IMR-90 (cell line): ENCODE results near the gene STX18. TPM values are rescaled to one million over a fixed set of nuclear protein-coding genes. Genes with fewer than 3 reads are reported as not detected.

ENCODE experiments used
- ATAC-seq: fragments of 200-7000 bp; cut with Tn5 transposase; 2 replicates; pipeline ENCODE4 v1.9.1; 2020; ENCODE audit warnings: low read depth, mild to moderate bottlenecking, moderate library complexity
- BruUV-seq: library from RNA; stranded (reverse); fragments of 400-500 nt; replicated peaks from 2 replicates; lab custom pipeline; 2021; lab: Mats Ljungman, UMichigan
- CTCF ChIA-PET: fragments of 300-600 bp; formaldehyde crosslinking; extraction: SDS; loops from one replicate; lab custom pipeline; 2021; ENCODE audit warnings: antibody characterized with exemption; lab: Yijun Ruan, JAX
- POLR2A ChIA-PET: fragments of 300-600 bp; sonication (Branson Sonifier 250); formaldehyde crosslinking; loops from one replicate; lab custom pipeline; 2022; ENCODE audit warnings: antibody characterized with exemption; ENCODE audit not compliant: unreplicated experiment; lab: Charles Lee
- DNase-seq: peaks from one replicate; pipeline ENCODE4 v3.0.0; 2013
- H2AFZ ChIP-seq: replicated peaks from 2 replicates; pipeline ENCODE3; 2013; ENCODE audit warnings: low read length, mild to moderate bottlenecking; ENCODE audit not compliant: poor library complexity
- H2AK5ac ChIP-seq: 2 replicates; pipeline ENCODE4 v1.6.1; 2013; ENCODE audit warnings: low read depth, low read length, inconsistent platforms
- H2AK9ac ChIP-seq: replicated peaks from 2 replicates; pipeline ENCODE3; 2013; ENCODE audit warnings: mild to moderate bottlenecking, low read depth, low read length, moderate library complexity; ENCODE audit not compliant: poor library complexity
- H2BK120ac ChIP-seq: 2 replicates; pipeline ENCODE4 v1.6.1; 2013; ENCODE audit warnings: low read depth, low read length, inconsistent platforms
- H2BK15ac ChIP-seq: 3 replicates; pipeline ENCODE4 v1.6.1; 2013; ENCODE audit warnings: low read depth, low read length, inconsistent platforms
- H2BK20ac ChIP-seq: 2 replicates; pipeline ENCODE4 v1.6.1; 2013; ENCODE audit warnings: low read depth, mild to moderate bottlenecking, inconsistent platforms, low read length, moderate library complexity
- H2BK5ac ChIP-seq: 2 replicates; pipeline ENCODE4 v1.6.1; 2013; ENCODE audit warnings: mild to moderate bottlenecking, low read depth, low read length, inconsistent platforms; ENCODE audit not compliant: poor library complexity, severe bottlenecking
- H3K14ac ChIP-seq: replicated peaks from 2 replicates; pipeline ENCODE4 v1.6.1; 2013; ENCODE audit warnings: low read depth, low read length, inconsistent platforms
- H3K18ac ChIP-seq: 2 replicates; pipeline ENCODE4 v1.6.1; 2013; ENCODE audit warnings: low read depth, low read length, control low read depth
- H3K23ac ChIP-seq: 2 replicates; pipeline ENCODE4 v1.6.1; 2013; ENCODE audit warnings: low read depth, low read length, inconsistent platforms
- H3K27ac ChIP-seq: 2 replicates; pipeline ENCODE4 v1.5.1; 2013; ENCODE audit warnings: mild to moderate bottlenecking, control low read depth, low read length; ENCODE audit not compliant: insufficient read depth
- H3K27me3 ChIP-seq: 2 replicates; pipeline ENCODE4 v1.6.1; 2013; ENCODE audit warnings: low read length; ENCODE audit not compliant: control insufficient read depth, insufficient read depth
- H3K36me3 ChIP-seq: 2 replicates; pipeline ENCODE4 v1.6.1; 2013; ENCODE audit warnings: low read length, mixed read lengths; ENCODE audit not compliant: control insufficient read depth, insufficient read depth
- H3K4ac ChIP-seq: 2 replicates; pipeline ENCODE4 v1.6.1; 2013; ENCODE audit warnings: low read depth, low read length, inconsistent platforms
- H3K4me1 ChIP-seq: 2 replicates; pipeline ENCODE4 v1.6.1; 2013; ENCODE audit warnings: low read length, mixed read lengths; ENCODE audit not compliant: control insufficient read depth, insufficient read depth
- H3K4me2 ChIP-seq: 2 replicates; pipeline ENCODE4 v1.6.1; 2013; ENCODE audit warnings: low read depth, mild to moderate bottlenecking, control low read depth, low read length, moderate library complexity
- H3K4me3 ChIP-seq: 2 replicates; pipeline ENCODE4 v1.5.1; 2013; ENCODE audit warnings: low read depth, mild to moderate bottlenecking, control low read depth, low read length, moderate library complexity; ENCODE audit not compliant: insufficient read depth
- H3K56ac ChIP-seq: 2 replicates; pipeline ENCODE4 v1.6.1; 2013; ENCODE audit warnings: low read length, inconsistent platforms; ENCODE audit not compliant: insufficient read depth; ENCODE audit errors: extremely low read depth
- H3K79me1 ChIP-seq, 2 experiments: 2 replicates each; pipeline ENCODE4 v1.6.1; 2013; ENCODE audit warnings: low read length in 2 of 2, inconsistent platforms in 1 of 2, low read depth in 1 of 2
- H3K9ac ChIP-seq: 2 replicates; pipeline ENCODE4 v1.6.1; 2013; ENCODE audit warnings: low read depth, low read length, control low read depth
- H3K9me1 ChIP-seq: 2 replicates; pipeline ENCODE4 v1.6.1; 2013; ENCODE audit warnings: low read length, inconsistent platforms; ENCODE audit not compliant: insufficient read depth
- H3K9me3 ChIP-seq: 2 replicates; pipeline ENCODE4 v1.6.1; 2013; ENCODE audit warnings: low read length; ENCODE audit not compliant: control insufficient read depth, insufficient read depth
- H4K20me1 ChIP-seq: 2 replicates; pipeline ENCODE4 v1.6.1; 2013; ENCODE audit warnings: low read length, inconsistent platforms; ENCODE audit not compliant: insufficient read depth
- H4K5ac ChIP-seq: 2 replicates; pipeline ENCODE4 v1.6.1; 2013; ENCODE audit warnings: mild to moderate bottlenecking, low read depth, low read length, control low read depth
- H4K8ac ChIP-seq, 2 experiments: 2 replicates each; pipeline ENCODE4 v1.6.1; 2013; ENCODE audit warnings: low read depth in 2 of 2, low read length in 2 of 2, control low read depth in 1 of 2, inconsistent platforms in 1 of 2
- H4K91ac ChIP-seq: 2 replicates; pipeline ENCODE4 v1.6.1; 2013; ENCODE audit warnings: low read depth, low read length, inconsistent platforms; ENCODE audit not compliant: insufficient read depth
- BHLHE40 ChIP-seq: fragments of 150-350 bp; IDR thresholded peaks from 2 replicates; pipeline ENCODE4 v1.6.1; 2016; ENCODE audit warnings: mild to moderate bottlenecking, low read depth, low read length
- CEBPB ChIP-seq: IDR thresholded peaks from 2 replicates; pipeline ENCODE4 v1.6.1; 2012; ENCODE audit warnings: low read depth, low read length, improper control_type of control experiment
- CHD1 ChIP-seq: IDR thresholded peaks from 2 replicates; pipeline ENCODE4 v1.6.1; 2012; ENCODE audit warnings: low read depth, low read length, improper control_type of control experiment
- FOS ChIP-seq: fragments of 150-350 bp; IDR thresholded peaks from 2 replicates; pipeline ENCODE4 v1.6.1; 2016; ENCODE audit warnings: low read depth, low read length
- MAFK ChIP-seq: IDR thresholded peaks from 2 replicates; pipeline ENCODE4 v1.6.1; 2012; ENCODE audit warnings: low read depth, low read length, improper control_type of control experiment
- MAZ ChIP-seq: IDR thresholded peaks from 2 replicates; pipeline ENCODE4 v1.6.1; 2012; ENCODE audit warnings: low read depth, mild to moderate bottlenecking, low read length, improper control_type of control experiment, moderate library complexity, borderline replicate concordance
- MXI1 ChIP-seq: IDR thresholded peaks from 2 replicates; pipeline ENCODE4 v1.6.1; 2012; ENCODE audit warnings: low read depth, mild to moderate bottlenecking, low read length, moderate library complexity, borderline replicate concordance
- NFE2L2 ChIP-seq: fragments of 150-350 bp; IDR thresholded peaks from 2 replicates; pipeline ENCODE4 v1.6.1; 2016; ENCODE audit warnings: low read depth, mild to moderate bottlenecking, low read length
- POLR2A ChIP-seq: IDR thresholded peaks from 2 replicates; pipeline ENCODE4 v1.6.1; 2012; ENCODE audit warnings: mild to moderate bottlenecking, low read depth, low read length
- RAD21 ChIP-seq: IDR thresholded peaks from 2 replicates; pipeline ENCODE4 v1.6.1; 2012; ENCODE audit warnings: low read length, improper control_type of control experiment
- RCOR1 ChIP-seq: IDR thresholded peaks from 2 replicates; pipeline ENCODE4 v1.6.1; 2012; ENCODE audit warnings: mild to moderate bottlenecking, low read length, improper control_type of control experiment; ENCODE audit not compliant: insufficient replicate concordance
- RFX5 ChIP-seq: IDR thresholded peaks from 2 replicates; pipeline ENCODE4 v1.8.0; 2012; ENCODE audit warnings: low read depth, mild to moderate bottlenecking, low read length, moderate library complexity
- SMC3 ChIP-seq: fragments of 150-350 bp; IDR thresholded peaks from 2 replicates; pipeline ENCODE4 v1.6.1; 2016; ENCODE audit warnings: low read depth, mild to moderate bottlenecking, antibody characterized with exemption, low read length, moderate library complexity
- WGBS, 2 experiments: methylation state at CpG; one replicate each; pipeline versions ENCODE4 v1.1.5 to v1.1.7; 2013; ENCODE audit warnings: missing lambda C conversion rate in 2 of 2; ENCODE audit not compliant: insufficient read length in 1 of 2; ENCODE audit errors: extremely low coverage in 2 of 2; 5-methylcytosine and 5-hydroxymethylcytosine counted together
- dilution Hi-C: fragments of 300-500 bp; cut with HindIII; formaldehyde crosslinking; loops from one replicate; pipeline ENCODE4 v1.14.3; 2018; ENCODE audit warnings: low sequenced_read_pairs; ENCODE audit not compliant: unreplicated experiment
- in situ Hi-C: fragments of 300-500 bp; cut with MboI; formaldehyde crosslinking; loops from 3 replicates; pipeline ENCODE4 v1.14.3; 2019; ENCODE audit warnings: low sequenced_read_pairs, inconsistent platforms, mixed read lengths
- intact Hi-C: fragments of 100-400 bp; cut with micrococcal nuclease; formaldehyde crosslinking; loops from 2 replicates; pipeline ENCODE4 v1.10.0; 2022
- polyA plus RNA-seq, 3 experiments: library from polyadenylated mRNA; depleted of rRNA; stranded (reverse); fragments of >200 nt; gene quantifications; 2 replicates each; pipeline ENCODE4 v1.2.3, GENCODE V29; 2012; ENCODE audit warnings: low replicate concordance in 1 of 3
- total RNA-seq: library from RNA; depleted of rRNA; stranded (reverse); fragments of >200 nt; gene quantifications from 2 replicates; pipeline ENCODE4 v1.2.3, GENCODE V29; 2012
- TF ChIP-seq, protein P1 (sequence below): fragments of 150-350 bp; IDR thresholded peaks from 2 replicates; pipeline ENCODE4 v1.6.1; 2017; ENCODE audit warnings: mild to moderate bottlenecking, antibody characterized with exemption, low read length, low read depth
- TF ChIP-seq, protein P2 (sequence below): fragments of 150-350 bp; IDR thresholded peaks from 2 replicates; pipeline ENCODE4 v1.6.1; 2016; ENCODE audit warnings: low read depth, mild to moderate bottlenecking, low read length, moderate library complexity, borderline replicate concordance
- TF ChIP-seq, protein P3 (sequence below): conservative IDR thresholded peaks from 2 replicates; pipeline ENCODE4 v1.5.1; 2012; ENCODE audit warnings: mild to moderate bottlenecking, low read depth, low read length, improper control_type of control experiment

STX18 gene
- total and polyA plus RNA-seq, 2 of the 4 experiments (the other 2 are of a cell fraction), result 20.1 to 23.4 TPM

DNA sequence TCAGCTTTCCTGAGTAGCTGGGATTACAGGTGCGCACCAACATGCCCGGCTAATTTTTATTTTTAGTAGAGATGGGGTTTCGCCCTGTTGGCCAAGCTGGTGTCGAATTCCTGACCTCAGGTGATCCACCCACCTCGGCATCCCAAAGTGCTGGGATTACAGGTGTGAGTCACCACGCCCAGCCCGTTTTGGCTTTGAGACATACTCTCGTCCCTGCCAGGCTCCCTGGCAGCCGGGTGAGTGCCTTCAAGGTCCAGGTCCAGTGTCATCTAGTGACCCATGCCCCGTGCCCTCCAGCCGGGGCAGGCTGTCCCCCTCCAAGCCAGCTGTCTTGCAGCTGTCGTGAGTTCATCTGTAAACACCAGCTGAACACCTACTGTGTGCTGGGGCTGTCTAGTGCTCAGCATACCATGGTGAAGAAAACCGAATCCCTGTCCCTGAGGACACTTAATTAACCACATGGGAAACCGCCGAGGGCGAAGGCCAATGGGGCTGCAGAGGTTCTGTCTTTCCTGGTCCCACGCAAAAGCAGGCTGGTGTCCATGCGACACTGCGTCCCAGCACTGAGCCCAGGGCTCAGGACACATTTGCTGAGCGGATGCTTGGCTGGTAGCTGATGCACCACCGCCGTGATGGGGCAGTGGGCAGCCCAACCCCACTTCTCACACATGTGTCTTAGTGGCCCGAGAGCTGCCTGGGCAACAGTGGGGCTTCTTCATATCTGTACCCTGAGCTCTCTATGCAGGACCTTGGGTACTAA, 133.1 kb downstream of the STX18 start:
- Histone ChIP-seq H2BK120ac (no peak overlapping the region), H2AFZ (no peak overlapping the region), H2BK20ac (no peak overlapping the region), H2BK15ac (no peak overlapping the region), H2BK5ac (no peak overlapping the region), H4K91ac (no peak overlapping the region), H3K79me1 (no peaks in the 10 kb centered on the region), H3K4me3 (no peak overlapping the region), H4K8ac (no peak overlapping the region), H3K27ac (no peak overlapping the region), H3K27me3 (peaks cover 10% of the 10 kb centered on the region; the same call in 1 of the 2 replicates), H3K23ac (no peak overlapping the region), H3K9me3 (no peaks in the 10 kb centered on the region), H3K18ac (no peak overlapping the region), H3K4me1 (no peaks in the 10 kb centered on the region), H4K5ac (no peak overlapping the region), H2AK5ac (no peak overlapping the region), H3K9me1 (no peaks in the 10 kb centered on the region), H3K56ac (no peak overlapping the region), H4K20me1 (no peaks in the 10 kb centered on the region), H2AK9ac (no peak overlapping the region), H3K4ac (no peak overlapping the region), H3K9ac (no peak overlapping the region), H3K14ac (no peak overlapping the region), H3K36me3 (no peaks in the 10 kb centered on the region), H3K4me2 (no peak overlapping the region)
- no TSS peak for BruUV-seq
- POLR2A ChIA-PET, result no interaction called here
- in situ Hi-C loops, result no loop called here
- TF ChIP-seq BHLHE40, result no peak
- no peak for TF ChIP-seq RFX5
- no peak for TF ChIP-seq MAZ
- no peak for TF ChIP-seq POLR2A
- TF ChIP-seq, protein P1, sequence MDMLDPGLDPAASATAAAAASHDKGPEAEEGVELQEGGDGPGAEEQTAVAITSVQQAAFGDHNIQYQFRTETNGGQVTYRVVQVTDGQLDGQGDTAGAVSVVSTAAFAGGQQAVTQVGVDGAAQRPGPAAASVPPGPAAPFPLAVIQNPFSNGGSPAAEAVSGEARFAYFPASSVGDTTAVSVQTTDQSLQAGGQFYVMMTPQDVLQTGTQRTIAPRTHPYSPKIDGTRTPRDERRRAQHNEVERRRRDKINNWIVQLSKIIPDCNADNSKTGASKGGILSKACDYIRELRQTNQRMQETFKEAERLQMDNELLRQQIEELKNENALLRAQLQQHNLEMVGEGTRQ, result no peak
- no peak for TF ChIP-seq CEBPB
- TF ChIP-seq RCOR1, result no peak
- no peak for TF ChIP-seq FOS
- TF ChIP-seq, protein P2, sequence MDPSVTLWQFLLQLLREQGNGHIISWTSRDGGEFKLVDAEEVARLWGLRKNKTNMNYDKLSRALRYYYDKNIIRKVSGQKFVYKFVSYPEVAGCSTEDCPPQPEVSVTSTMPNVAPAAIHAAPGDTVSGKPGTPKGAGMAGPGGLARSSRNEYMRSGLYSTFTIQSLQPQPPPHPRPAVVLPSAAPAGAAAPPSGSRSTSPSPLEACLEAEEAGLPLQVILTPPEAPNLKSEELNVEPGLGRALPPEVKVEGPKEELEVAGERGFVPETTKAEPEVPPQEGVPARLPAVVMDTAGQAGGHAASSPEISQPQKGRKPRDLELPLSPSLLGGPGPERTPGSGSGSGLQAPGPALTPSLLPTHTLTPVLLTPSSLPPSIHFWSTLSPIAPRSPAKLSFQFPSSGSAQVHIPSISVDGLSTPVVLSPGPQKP, result no peak
- TF ChIP-seq RAD21, result no peak
- TF ChIP-seq, protein P3, sequence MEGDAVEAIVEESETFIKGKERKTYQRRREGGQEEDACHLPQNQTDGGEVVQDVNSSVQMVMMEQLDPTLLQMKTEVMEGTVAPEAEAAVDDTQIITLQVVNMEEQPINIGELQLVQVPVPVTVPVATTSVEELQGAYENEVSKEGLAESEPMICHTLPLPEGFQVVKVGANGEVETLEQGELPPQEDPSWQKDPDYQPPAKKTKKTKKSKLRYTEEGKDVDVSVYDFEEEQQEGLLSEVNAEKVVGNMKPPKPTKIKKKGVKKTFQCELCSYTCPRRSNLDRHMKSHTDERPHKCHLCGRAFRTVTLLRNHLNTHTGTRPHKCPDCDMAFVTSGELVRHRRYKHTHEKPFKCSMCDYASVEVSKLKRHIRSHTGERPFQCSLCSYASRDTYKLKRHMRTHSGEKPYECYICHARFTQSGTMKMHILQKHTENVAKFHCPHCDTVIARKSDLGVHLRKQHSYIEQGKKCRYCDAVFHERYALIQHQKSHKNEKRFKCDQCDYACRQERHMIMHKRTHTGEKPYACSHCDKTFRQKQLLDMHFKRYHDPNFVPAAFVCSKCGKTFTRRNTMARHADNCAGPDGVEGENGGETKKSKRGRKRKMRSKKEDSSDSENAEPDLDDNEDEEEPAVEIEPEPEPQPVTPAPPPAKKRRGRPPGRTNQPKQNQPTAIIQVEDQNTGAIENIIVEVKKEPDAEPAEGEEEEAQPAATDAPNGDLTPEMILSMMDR, result no peak
- no peak for TF ChIP-seq NFE2L2
- TF ChIP-seq SMC3, result no peak
- TF ChIP-seq MAFK, result no peak
- no peak for TF ChIP-seq MXI1
- TF ChIP-seq CHD1, result no peak
- DNase-seq, result no peak
- 83% methylated on average over 10 of the region's 23 CpGs; no CpG with 5 or more reads in 1 of the 2 experiments for WGBS, 2 experiments
- CTCF ChIA-PET, result no interaction called here
- intact Hi-C loops, result no loop called here
- dilution Hi-C loops, result no loop called here
- ATAC-seq, result no peak
